ENCODE data around the gene PXDN.

Gene PXDN

DNA sequence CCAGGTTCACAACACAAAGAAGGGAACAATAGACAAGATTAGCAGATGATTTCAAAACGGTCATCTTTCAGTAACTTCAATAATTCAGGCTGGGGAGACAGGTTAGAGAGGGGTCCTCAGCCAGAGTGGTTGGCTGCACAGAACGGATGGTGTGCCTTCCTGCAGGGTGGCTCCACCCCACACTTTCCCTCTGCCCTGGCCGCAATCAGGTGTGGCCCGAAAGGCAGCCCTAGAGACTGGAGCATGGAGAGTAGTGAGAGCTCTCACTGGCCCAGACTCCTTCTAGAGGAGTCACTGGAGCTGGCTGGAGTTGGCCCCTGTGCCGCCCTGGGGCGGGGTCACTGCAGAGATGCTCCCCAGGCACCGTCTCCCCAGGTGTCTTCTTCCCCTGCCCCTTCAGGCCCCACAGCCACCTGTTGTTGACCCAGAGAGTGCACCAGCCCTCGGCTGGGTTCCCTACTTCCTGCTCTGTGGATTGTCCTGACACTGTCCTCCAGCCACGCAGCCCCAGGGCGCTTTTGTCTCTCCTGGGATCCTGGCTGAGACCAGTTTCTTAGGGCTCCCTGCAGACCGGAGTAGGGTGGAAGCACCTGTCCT is 126.8 kb downstream of the PXDN start:
- H3K4me3 ChIP-seq (ENCODE audit: low read depth, low read length): no peak overlapping the region

DNA sequence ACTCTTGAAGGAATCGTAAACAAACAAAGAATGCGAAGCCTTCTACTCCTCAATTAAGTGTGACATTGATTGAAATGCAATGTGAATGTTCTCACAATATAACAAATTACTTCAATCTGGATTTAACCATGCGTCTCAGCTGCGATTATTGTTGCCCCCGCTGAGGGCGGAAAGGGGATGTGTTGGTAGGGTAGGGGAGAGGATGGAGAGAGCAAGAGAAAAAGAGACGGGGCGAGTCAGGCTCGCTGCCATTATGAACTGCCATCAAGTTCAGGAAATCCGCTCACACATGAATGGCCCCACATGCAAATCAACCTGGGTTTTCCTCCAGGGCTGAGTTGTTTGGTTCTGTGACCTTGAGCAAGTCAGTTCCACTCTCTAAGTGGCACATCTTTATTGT is 129.8 kb downstream of the PXDN start:
- H3K4me3 ChIP-seq (ENCODE audit: low read depth, low read length): no peak overlapping the region

GRCh38 chr2:1613731-1614354 is 130.5 kb downstream of the PXDN start:
- no peak overlapping the region for H3K4me3 ChIP-seq (ENCODE audit: low read depth, low read length)

DNA sequence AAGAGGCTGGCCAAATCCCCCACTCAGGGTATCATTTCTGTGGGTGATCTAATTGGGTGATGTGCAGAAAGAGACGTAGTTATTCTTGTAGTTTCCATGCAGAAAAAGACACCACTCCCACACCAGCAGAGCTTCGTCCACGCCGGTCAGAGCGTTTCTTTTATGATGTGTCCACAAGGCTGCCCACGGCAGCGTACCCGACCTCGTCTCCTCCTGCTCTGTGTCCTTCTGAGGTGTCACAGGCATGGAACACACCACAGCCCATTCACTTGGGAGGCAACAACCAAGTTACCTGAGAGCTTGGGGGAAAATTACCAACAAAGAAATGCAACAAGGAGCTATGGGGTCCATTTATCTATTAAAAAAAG is 131.3 kb downstream of the PXDN start:
- H3K4me3 ChIP-seq (ENCODE audit: low read depth, low read length): no peak overlapping the region

DNA sequence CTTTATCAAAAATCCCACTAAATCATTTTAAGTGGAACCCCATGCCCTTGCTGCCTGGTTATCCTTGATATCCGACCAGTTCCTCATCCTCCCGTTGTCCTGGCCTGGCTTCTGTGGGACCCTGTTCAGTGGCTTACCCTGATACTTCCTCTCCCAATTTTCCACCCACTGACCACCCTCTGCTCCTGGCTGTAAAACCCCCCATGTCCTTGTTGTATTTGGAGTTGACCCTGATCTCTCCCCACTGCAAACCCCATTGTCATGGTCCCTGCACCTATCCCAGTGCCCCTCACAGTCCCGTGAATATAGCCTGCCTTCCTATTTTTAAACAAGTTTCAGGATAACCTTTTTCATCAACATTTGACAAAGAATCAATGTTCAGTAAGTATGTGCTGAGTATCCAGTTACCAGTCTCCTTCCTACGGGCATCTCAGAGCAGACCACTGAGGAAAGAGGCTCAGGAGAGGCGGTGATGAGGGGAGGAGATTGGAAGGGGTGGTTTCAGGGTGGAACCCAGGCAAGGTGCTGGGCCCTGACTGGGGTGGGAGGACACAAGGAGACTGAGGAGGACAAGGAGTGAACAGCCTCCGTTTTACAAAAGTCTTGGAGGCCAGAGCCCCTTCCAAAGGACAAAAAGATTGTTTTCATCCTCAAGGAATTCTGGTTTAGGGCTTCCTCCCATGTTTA is 131.8 kb downstream of the PXDN start:
- no peak overlapping the region for H3K4me3 ChIP-seq (ENCODE audit: low read depth, low read length)

DNA sequence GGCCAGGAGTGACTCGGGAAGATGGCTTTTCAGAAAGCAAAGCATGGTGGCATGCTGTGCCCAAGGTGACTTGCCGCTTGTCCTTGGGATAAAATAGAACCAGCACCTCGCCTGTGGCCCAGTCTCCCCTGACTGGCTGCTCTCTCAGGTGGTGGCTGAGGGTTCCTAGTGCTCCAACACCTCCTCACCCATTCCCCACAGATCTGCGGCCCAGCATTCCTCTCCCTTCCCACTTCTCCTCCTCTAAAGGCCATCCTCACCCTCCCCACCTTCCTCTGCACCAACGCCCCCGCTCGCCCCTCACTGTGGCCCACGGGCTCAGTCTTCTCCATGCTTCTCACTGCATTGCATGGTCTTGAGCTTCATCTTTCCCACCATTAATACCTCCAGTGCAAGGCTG is 132.4 kb downstream of the PXDN start:
- H3K4me3 ChIP-seq (ENCODE audit: low read depth, low read length): no peak overlapping the region

DNA sequence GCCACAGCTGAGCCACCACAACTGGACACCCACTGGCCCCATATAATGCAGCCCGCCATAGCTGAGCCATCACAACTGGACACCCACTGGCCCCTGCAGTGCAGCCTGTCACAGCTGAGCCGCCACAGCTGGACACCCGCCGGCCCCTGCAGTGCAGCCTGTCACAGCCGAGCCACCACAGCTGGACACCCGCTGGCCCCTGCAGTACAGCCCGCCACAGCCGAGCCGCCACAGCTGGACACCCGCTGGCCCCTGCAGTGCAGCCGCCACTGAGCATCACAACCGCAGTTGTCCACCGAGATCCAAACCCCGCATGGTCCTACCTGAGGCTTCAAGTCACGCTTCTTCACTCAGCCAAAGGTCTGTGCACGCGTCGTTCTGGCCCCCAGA is 134.2 kb downstream of the PXDN start:
- H3K4me3 ChIP-seq (ENCODE audit: low read depth, low read length): no peak overlapping the region

DNA sequence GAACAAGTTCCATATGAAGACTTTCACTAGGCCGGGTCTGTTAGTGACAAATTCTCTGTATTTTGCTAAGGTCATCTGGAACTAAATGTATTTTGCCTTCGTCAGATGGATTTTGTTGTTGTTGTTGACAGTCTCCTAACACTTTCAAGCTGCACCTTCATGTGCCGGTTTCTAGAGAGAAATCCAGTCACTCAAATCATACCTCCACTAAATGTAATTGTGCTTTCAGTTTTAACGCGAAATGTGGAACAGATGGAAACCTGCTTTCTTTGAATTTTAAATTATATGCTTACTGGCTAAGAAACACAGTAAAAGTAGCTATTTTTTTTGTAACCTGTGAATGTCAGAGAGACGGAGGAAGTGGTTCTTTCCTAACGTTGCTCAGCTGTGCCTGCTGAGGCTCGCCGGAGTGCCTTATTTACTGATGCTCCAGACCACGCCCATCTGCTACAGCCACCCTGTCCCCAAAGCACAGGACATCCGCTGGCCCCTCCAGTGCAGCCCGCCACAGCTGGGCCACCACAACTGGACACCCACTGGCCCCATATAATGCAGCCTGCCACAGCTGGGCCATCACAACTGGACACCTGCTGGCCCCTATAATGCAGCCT is 134.7 kb downstream of the PXDN start:
- H3K4me3 ChIP-seq (ENCODE audit: low read depth, low read length): no peak overlapping the region

- H3K4me3 ChIP-seq (ENCODE audit: low read depth, low read length): no peak overlapping the region
Measured at GRCh38 chr2:1609040-1609439, 135.3 kb downstream of the PXDN start.

DNA sequence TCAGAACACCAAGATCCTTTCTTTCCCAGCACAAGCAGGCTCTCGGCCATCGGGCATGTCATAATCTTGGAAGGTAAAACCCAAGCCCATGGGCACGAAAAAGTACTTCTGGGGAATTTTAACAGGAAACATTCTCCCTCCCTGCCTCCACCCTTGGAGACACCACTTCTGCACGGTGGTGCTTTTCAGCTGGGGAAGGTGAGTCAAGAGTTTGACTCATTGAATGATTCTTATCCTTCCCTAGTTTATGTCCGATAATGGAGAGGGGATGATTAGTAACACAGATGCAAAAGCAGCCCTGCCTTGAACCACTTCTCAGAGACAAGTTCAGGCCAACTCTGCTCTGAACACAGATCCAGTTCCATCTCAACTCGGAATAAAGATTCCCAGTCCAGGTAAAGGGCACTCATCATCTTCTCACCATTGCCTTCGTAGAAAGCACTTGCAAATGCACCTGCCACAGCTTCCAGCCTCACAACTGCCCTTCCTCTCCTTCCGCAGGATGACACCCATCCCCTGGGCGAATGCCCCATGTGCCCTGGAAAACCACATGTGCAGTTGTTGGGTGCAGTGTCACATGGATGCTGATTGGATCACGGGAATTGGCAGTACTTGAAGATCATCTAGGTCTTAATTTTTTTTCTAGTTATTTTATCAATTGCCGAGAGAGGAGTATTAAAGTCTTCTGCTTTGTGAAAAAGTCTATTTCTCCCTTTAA is 136.2 kb downstream of the PXDN start:
- no peak overlapping the region for H3K4me3 ChIP-seq (ENCODE audit: low read depth, low read length)

GRCh38 chr2:1607236-1607920 is 136.9 kb downstream of the PXDN start:
- H3K4me3 ChIP-seq (ENCODE audit: low read depth, low read length): no peak overlapping the region

DNA sequence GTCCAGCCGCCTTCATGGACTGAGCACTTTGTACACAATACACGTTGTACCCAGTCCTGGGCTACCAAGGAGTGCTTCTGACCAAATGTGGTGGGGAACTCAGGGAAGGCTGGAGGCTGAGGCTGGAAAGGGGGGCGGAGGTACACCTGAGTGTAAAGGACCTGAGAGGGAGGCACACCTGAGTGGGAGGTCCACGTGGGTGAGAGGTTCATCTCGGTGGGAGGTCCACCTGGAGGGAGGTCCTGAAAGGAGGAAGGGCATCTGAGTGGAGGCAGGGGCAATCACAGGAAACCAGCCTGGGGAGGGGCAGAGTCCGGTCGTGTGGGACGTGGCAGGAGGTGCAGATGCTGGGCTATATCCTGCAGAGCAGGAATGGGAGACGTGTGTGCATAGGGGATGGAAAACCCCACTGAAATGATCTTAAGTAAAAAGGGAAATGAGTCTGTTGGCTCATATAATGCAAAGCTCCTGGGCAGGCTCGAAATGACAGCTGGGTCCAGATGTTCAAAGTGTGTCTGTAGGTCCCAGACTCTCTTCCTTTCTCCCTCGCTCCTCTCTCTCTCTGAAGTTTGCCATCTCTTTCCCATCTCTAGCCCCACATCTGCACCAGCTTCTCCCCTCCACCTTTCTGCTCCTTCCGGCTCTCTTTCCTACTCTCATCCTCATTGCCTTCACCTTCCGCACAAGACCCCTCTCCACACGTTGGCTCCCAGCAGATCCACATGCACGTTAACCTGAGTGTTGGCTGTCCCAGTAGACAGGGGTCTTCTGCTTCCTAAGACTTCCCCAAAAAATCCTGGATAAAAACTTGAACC is 137.7 kb downstream of the PXDN start:
- no peak overlapping the region for H3K4me3 ChIP-seq (ENCODE audit: low read depth, low read length)

GRCh38 chr2:1606046-1606400 is 138.3 kb downstream of the PXDN start:
- H3K4me3 ChIP-seq (ENCODE audit: low read depth, low read length): no peak overlapping the region

DNA sequence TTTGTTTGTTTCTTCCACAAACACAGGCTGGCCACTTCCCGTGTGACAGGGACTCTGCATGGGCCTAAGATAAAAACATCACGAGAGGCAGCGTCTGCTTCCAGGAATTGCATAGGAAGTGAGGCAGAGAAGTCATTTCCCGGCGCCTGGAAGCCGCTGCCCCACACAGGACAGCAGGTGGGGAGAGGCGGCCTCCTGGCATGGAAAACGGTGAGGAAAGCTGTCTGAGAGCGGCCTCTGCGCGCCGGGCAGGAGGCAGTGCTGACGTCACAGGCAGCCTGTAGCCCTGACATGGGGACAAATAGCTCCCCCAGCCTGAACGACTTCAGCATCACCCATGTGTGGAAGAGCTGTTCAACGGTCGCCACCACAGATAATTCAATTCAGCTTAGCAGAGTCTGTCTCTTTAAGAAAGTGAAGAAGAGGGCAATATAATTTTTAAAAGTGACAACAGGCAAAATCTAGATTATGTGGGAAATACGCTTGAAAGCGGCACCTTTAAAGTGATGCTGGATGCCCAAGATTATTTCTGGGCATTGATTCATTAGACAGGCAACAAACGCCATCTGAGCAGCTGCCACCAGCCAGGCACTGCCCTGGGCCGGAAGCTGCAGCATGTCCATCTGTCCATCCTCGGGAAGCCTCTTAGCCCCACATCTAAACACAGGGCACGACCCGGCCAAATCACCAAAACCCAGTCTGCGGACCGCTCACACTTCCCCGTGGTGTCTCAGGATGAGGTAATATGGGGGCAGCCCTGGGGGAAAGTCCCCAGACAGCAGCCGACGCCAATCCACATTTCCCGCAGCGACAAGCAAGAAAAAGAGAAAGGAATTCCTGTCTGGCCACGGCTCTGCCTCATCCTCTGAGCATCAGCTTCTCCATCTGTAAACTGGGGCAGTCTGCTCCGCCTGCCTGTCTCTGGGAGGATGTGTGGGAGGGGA is 138.9 kb downstream of the PXDN start:
- H3K4me3 ChIP-seq (ENCODE audit: low read depth, low read length): no peak overlapping the region

DNA sequence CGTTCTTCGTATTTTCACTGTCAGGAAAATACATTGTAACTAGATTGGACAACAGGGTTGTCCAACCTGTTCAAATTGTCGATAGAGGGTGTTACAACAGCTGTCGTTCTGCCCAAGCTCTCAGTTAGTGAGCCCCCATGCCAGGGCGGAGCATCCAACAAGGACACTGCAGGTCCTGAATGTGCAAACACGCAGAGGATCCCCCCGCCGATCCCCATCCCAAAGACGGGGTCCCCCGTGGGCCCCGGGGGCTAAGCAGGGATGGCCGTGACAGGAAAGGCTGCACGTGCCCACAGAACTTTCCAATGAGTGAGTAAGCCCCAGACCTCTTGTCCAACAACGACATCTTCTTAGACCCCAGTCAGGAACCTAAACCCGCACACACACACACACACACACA is 140.8 kb downstream of the PXDN start:
- no peak overlapping the region for H3K4me3 ChIP-seq (ENCODE audit: low read depth, low read length)

GRCh38 chr2:1603059-1603458 is 141.3 kb downstream of the PXDN start:
- H3K4me3 ChIP-seq (ENCODE audit: low read depth, low read length): no peak overlapping the region

GRCh38 chr2:1602278-1603010 is 141.9 kb downstream of the PXDN start:
- H3K4me3 ChIP-seq (ENCODE audit: low read depth, low read length): no peak overlapping the region

DNA sequence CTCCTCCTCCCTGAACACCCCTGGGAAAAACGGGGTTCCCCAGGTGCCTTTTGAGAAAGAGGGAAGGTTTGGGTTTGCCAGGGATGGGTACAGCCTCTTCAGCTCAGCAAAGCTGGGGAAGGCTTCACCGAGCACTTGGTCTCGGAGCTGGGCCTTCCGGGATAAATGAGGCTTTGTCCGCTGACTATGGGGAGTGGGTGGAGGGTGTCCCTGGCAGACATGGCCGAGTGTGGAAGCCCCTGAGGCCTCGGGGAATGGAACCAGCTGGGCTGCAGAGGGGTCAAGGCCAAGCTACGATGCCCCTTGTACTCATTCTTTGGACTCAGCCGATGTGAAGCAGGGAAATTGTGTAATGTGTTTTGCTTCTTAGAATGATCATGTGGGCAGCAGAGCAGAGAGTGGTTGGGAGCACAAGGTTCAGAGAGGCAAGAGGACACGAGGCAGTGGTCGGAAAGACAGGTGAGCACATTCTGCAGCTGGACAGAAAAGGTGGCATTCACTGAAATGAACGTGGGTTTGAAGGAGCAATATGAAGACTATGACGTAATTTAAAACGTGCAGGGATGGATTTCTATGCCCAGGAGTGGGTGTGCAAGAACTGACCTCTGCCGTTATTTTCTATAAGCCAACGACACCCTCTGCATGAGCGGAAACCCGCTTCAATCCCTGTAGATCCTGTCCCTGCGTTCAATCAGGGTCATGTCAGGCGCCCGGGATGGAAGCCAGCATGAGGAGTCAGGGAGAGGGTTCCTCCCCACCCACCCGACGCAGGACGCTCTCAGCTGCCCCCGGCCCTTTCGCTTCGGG is 142.6 kb downstream of the PXDN start:
- no peak overlapping the region for H3K4me3 ChIP-seq (ENCODE audit: low read depth, low read length)

Measured in iPS-11a (cell line).